ENCODE measurements around the gene PPARG. TPM values are rescaled to one million over a fixed set of nuclear protein-coding genes. Genes with fewer than 3 reads are reported as not detected.

PPARG gene
- total RNA-seq, 2 donors from 2014 or later: 5.4 to 44.2 TPM

GRCh38 chr3:12342151-12342550, 53.3 kb downstream of the PPARG start:
- H3K36me3 ChIP-seq (replicated peaks in 1 of 2; ENCODE audit: insufficient read depth in 1 of 2, low read depth in 2 of 2): no peaks in the 10 kb centered on the region
- no peaks in the 10 kb centered on the region for H3K4me1 ChIP-seq
- DNase-seq (no peak), ATAC-seq (no peak)
- H3K27me3 ChIP-seq: no peaks in the 10 kb centered on the region
- no peaks in the 10 kb centered on the region for H3K9me3 ChIP-seq
- no peak overlapping the region for H3K27ac ChIP-seq
- intact Hi-C loops (cut with DNase I): no loop called here
- H3K4me3 ChIP-seq: no peak overlapping the region
- no peak for TF ChIP-seq CTCF (IDR thresholded peaks at IDR 0.05)
- no peak for TF ChIP-seq POLR2A (IDR thresholded peaks at IDR 0.05)

- WGBS, 2 donors: 51 to 62% methylated on average over 3 of the region's 3 CpGs
- no peak for ATAC-seq
Observed at GRCh38 chr3:12343047-12343501, 54.2 kb downstream of the PPARG start.

DNA sequence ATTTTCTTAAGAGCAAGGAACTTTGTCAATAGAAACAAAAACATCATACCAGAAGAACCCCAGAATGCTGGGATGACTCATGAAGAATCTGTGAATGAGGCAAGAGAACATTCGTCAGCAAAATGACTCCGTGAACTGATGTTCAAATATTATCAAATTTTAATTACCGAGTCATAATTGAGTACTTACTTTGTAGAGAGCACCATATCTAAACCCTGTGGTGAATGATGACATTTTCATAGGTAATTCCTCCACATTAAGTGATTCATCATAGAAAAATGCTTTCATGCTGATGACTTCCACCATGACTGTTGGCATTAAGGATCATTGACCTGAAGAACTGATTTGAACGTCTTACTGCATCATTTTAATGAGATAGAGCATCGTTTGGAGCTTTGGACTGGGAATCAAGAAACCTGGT, 56.3 kb downstream of the PPARG start:
- intact Hi-C loops (cut with DNase I): no loop called here
- Histone ChIP-seq H3K27me3 (no peaks in the 10 kb centered on the region), H3K9me3 (no peaks in the 10 kb centered on the region), H3K27ac (no peak overlapping the region), H3K4me3 (no peak overlapping the region), H3K4me1 (peaks cover 4% of the 10 kb centered on the region), H3K36me3 (replicated peaks in 1 of 2; ENCODE audit: insufficient read depth in 1 of 2, low read depth in 2 of 2) (no peaks in the 10 kb centered on the region)
- ATAC-seq (no peak), DNase-seq (no peak)
- 47 to 54% methylated on average over 5 of the region's 5 CpGs for WGBS, 2 donors
- TF ChIP-seq POLR2A (IDR thresholded peaks at IDR 0.05) (no peak), CTCF (IDR thresholded peaks at IDR 0.05) (no peak)

More at GRCh38 chr3:12343047-12343501, 54.2 kb downstream of the PPARG start:
- Histone ChIP-seq H3K4me3 (no peak overlapping the region), H3K27me3 (no peaks in the 10 kb centered on the region), H3K4me1 (no peaks in the 10 kb centered on the region), H3K27ac (no peak overlapping the region), H3K9me3 (no peaks in the 10 kb centered on the region), H3K36me3 (replicated peaks in 1 of 2; ENCODE audit: insufficient read depth in 1 of 2, low read depth in 2 of 2) (no peaks in the 10 kb centered on the region)
- TF ChIP-seq POLR2A (IDR thresholded peaks at IDR 0.05) (no peak), CTCF (IDR thresholded peaks at IDR 0.05) (no peak)
- intact Hi-C loops (cut with DNase I): no loop called here
- no peak for DNase-seq

DNA sequence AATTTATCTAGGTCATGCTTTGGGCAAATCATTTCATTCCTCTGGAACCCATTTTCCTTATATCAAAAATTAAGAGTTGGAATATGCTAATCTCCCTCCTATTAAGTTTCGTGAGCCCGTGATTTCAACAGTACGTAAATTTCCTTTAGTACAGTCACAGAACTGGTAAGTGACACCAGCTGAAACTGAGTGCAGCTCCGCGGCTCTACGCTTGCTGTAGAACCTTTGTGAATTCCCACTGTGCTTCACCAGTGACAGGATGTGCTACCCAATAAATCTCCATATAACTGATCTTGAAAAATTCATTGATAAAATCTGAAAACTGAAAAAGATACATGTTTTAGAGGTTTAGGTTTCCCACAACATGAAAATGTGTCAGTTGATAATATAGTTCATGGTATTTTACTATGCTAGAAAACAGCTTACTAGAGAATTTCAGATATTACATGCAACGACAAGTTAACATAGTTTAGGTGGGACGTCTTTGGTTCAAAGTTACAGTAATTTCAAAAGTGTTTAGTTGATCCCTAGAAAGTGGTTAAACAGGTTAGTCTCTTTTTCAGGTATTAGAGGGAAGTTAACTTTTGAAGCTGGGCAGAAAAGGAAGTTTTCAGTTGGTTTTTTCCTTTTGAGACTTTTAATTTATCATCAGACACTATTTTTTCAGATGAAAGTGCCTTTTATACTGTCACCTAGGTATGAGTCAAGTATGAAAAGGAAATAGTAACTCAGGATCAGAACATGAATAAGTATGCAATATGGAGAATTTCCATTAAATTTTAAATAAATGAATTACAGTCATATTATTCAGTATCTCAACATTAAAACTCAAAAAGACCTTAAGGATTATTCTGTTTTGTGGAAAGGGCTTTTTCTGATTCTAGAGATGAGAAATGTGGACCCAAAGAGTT, 57.0 kb downstream of the PPARG start:
- 68 to 74% methylated on average over 8 of the region's 8 CpGs for WGBS, 2 donors
- Histone ChIP-seq H3K9me3 (no peaks in the 10 kb centered on the region), H3K27ac (no peak overlapping the region), H3K36me3 (replicated peaks in 1 of 2; ENCODE audit: insufficient read depth in 1 of 2, low read depth in 2 of 2) (no peaks in the 10 kb centered on the region), H3K4me1 (peaks cover 11% of the 10 kb centered on the region), H3K27me3 (no peaks in the 10 kb centered on the region), H3K4me3 (no peak overlapping the region)
- intact Hi-C loops (cut with DNase I): no loop called here
- ATAC-seq (no peak), DNase-seq (no peak)
- TF ChIP-seq CTCF (IDR thresholded peaks at IDR 0.05): no peak

DNA sequence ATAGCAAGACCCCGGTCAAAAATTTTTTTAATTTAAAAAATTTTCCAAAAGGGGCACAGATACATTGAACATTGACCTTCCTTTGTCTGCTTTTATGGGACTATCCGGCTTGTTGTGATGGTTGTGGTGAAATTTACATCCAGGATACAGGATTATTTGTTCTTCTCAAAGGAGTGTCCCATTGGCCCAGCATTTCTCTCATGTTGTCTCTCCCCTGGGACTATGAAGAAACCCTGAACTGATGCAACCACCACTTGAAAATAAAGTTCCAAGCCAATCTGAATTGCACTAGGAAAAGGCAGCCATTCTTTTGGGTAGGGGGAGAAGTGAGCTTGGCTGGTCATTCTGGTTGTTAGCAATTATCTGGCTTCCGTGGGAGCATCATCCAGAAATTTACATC, 58.4 kb downstream of the PPARG start:
- WGBS, 2 donors: 81 to 86% methylated on average over 3 of the region's 3 CpGs
- H3K36me3 ChIP-seq (replicated peaks in 1 of 2; ENCODE audit: insufficient read depth in 1 of 2, low read depth in 2 of 2): no peaks in the 10 kb centered on the region
- TF ChIP-seq POLR2A (IDR thresholded peaks at IDR 0.05): no peak
- TF ChIP-seq CTCF (IDR thresholded peaks at IDR 0.05): no peak
- H3K4me3 ChIP-seq: no peak overlapping the region
- H3K27me3 ChIP-seq: peaks cover 0 to 1% of the 10 kb centered on the region in 2 donors
- peaks cover 25% of the 10 kb centered on the region for H3K4me1 ChIP-seq
- no peaks in the 10 kb centered on the region for H3K9me3 ChIP-seq
- no peak for ATAC-seq
- H3K27ac ChIP-seq: no peak overlapping the region
- intact Hi-C loops (cut with DNase I): no loop called here
- DNase-seq: no peak

Data from body of pancreas (tissue), 4 donors.